H1 (cell line): ENCODE measurements around the gene SPIRE1. TPM values are rescaled to one million over a fixed set of nuclear protein-coding genes. Genes with fewer than 3 reads are reported as not detected.

Source experiments
- CTCF ChIA-PET: fragments of 300-600 bp; sonication (Branson Sonifier 250); formaldehyde crosslinking; loops from one replicate; lab custom pipeline; 2021; ENCODE audit not compliant: partially characterized antibody; lab: Charles Lee
- POLR2A ChIA-PET: fragments of 300-600 bp; sonication (Branson Sonifier 250); formaldehyde crosslinking; loops from one replicate; lab custom pipeline; 2021; ENCODE audit warnings: inconsistent platforms; ENCODE audit not compliant: partially characterized antibody; lab: Charles Lee
- DNase-seq, 2 experiments: peaks; one replicate each; pipeline versions ENCODE4 v3.0.0 to v3.0.0-alpha.2; 2010 to 2022; ENCODE audit warnings: low spot score in 2 of 2, low read depth in 1 of 2, mixed read lengths in 1 of 2
- FAIRE-seq: peaks from 2 replicates; lab custom pipeline; 2011; peaks lifted over from hg19 to GRCh38; lab: Jason Lieb, UNC
- H2AFZ ChIP-seq: 2 replicates; pipeline ENCODE4 v1.8.1; 2012; ENCODE audit warnings: low read length, inconsistent platforms
- H2AK5ac ChIP-seq: 2 replicates; pipeline ENCODE4 v1.6.1; 2013; ENCODE audit warnings: low read depth, low read length
- H2BK120ac ChIP-seq: replicated peaks from 2 replicates; pipeline ENCODE3; 2013; ENCODE audit warnings: low read depth, low read length, inconsistent platforms
- H2BK12ac ChIP-seq: 2 replicates; pipeline ENCODE4 v1.6.1; 2013; ENCODE audit warnings: low read depth, low read length
- H2BK15ac ChIP-seq: 2 replicates; pipeline ENCODE4 v1.6.1; 2013; ENCODE audit warnings: low read length
- H2BK20ac ChIP-seq: 2 replicates; pipeline ENCODE4 v1.6.1; 2013; ENCODE audit warnings: low read length
- H2BK5ac ChIP-seq: 2 replicates; pipeline ENCODE4 v1.6.1; 2013; ENCODE audit warnings: low read depth, low read length
- H3K14ac ChIP-seq: 2 replicates; pipeline ENCODE4 v1.6.1; 2013; ENCODE audit warnings: inconsistent platforms; ENCODE audit not compliant: insufficient read length
- H3K18ac ChIP-seq: 2 replicates; pipeline ENCODE4 v1.6.1; 2013; ENCODE audit warnings: low read length; ENCODE audit errors: extremely low read depth
- H3K23ac ChIP-seq: 2 replicates; pipeline ENCODE4 v1.6.1; 2013; ENCODE audit warnings: inconsistent platforms; ENCODE audit not compliant: insufficient read length
- H3K23me2 ChIP-seq: 2 replicates; pipeline ENCODE4 v1.6.1; 2013; ENCODE audit warnings: low read depth, low read length
- H3K27ac ChIP-seq: 2 replicates; pipeline ENCODE4 v1.6.1; 2011; ENCODE audit warnings: low read depth, low read length, inconsistent platforms
- H3K27me3 ChIP-seq, 4 experiments: replicated peaks in 1 of 4; 1 replicate in 1 of 4; 2 replicates in 3 of 4; pipeline versions ENCODE4 v1.6.1 to v1.8.1; 2011 to 2013; ENCODE audit warnings: low read length in 3 of 4, mild to moderate bottlenecking in 3 of 4, inconsistent platforms in 2 of 4, mixed read lengths in 2 of 4, moderate library complexity in 1 of 4; ENCODE audit not compliant: control insufficient read depth in 3 of 4, insufficient read depth in 3 of 4; ENCODE audit errors: extremely low read depth in 1 of 4
- H3K36me3 ChIP-seq, 4 experiments: 2 replicates each; pipeline versions ENCODE4 v1.6.1 to v1.8.1; 2011 to 2013; ENCODE audit warnings: mild to moderate bottlenecking in 4 of 4, low read length in 3 of 4, moderate library complexity in 2 of 4, control low read depth in 1 of 4, inconsistent platforms in 1 of 4; ENCODE audit not compliant: insufficient read depth in 4 of 4, control insufficient read depth in 2 of 4
- H3K4ac ChIP-seq: replicated peaks from 2 replicates; pipeline ENCODE3; 2013; ENCODE audit warnings: low read length, low read depth, mixed read lengths, inconsistent platforms; ENCODE audit not compliant: insufficient read length
- H3K4me1 ChIP-seq, 4 experiments: replicated peaks in 1 of 4; 1 replicate in 1 of 4; 2 replicates in 3 of 4; pipeline versions ENCODE4 v1.6.1 to v1.8.1; 2011 to 2013; ENCODE audit warnings: low read length in 3 of 4, inconsistent platforms in 2 of 4, mixed read lengths in 1 of 4; ENCODE audit not compliant: insufficient read depth in 4 of 4, control insufficient read depth in 3 of 4
- H3K4me2 ChIP-seq, 2 experiments: 2 replicates each; pipeline versions ENCODE4 v1.6.1 to v1.8.1; 2011 to 2013; ENCODE audit warnings: low read depth in 2 of 2, low read length in 2 of 2, control low read depth in 1 of 2, inconsistent platforms in 1 of 2, mild to moderate bottlenecking in 1 of 2; ENCODE audit not compliant: insufficient read depth in 1 of 2
- H3K4me3 ChIP-seq, 4 experiments: fragments of 200-600, 300-600 bp in 1 of 4; sonication (generic), shearing (Covaris generic), sonication (Bioruptor Twin) in 1 of 4; 2 replicates each; pipeline versions ENCODE4 v1.5.1 to v1.8.1; 2011 to 2016; ENCODE audit warnings: low read length in 4 of 4, low read depth in 3 of 4, control low read depth in 2 of 4, inconsistent platforms in 2 of 4, mild to moderate bottlenecking in 2 of 4, mixed read lengths in 1 of 4, moderate library complexity in 1 of 4; ENCODE audit not compliant: insufficient read depth in 2 of 4; ENCODE audit errors: extremely low read depth in 1 of 4
- H3K56ac ChIP-seq: replicated peaks from 2 replicates; pipeline ENCODE3; 2013; ENCODE audit warnings: low read depth, mild to moderate bottlenecking, mixed read lengths, low read length, inconsistent platforms; ENCODE audit not compliant: insufficient read length
- H3K79me1 ChIP-seq: 2 replicates; pipeline ENCODE4 v1.6.1; 2013; ENCODE audit warnings: low read depth, low read length, control low read depth
- H3K79me2 ChIP-seq, 2 experiments: 2 replicates each; pipeline versions ENCODE4 v1.6.1 to v1.8.1; 2012 to 2013; ENCODE audit warnings: low read length in 2 of 2, mild to moderate bottlenecking in 2 of 2, inconsistent platforms in 1 of 2; ENCODE audit not compliant: insufficient read depth in 2 of 2, control insufficient read depth in 1 of 2
- H3K9ac ChIP-seq, 4 experiments: replicated peaks in 1 of 4; 1 replicate in 1 of 4; 2 replicates in 3 of 4; pipeline versions ENCODE4 v1.6.1 to v1.8.1; 2011 to 2013; ENCODE audit warnings: low read depth in 3 of 4, low read length in 3 of 4, control low read depth in 2 of 4, mild to moderate bottlenecking in 2 of 4, moderate library complexity in 2 of 4, inconsistent platforms in 1 of 4; ENCODE audit errors: extremely low read depth in 1 of 4
- H3K9me3 ChIP-seq, 2 experiments: 2 replicates each; pipeline versions ENCODE4 v1.6.1 to v1.8.1; 2012 to 2013; ENCODE audit warnings: mild to moderate bottlenecking in 2 of 2, moderate library complexity in 2 of 2, control low read depth in 1 of 2, inconsistent platforms in 1 of 2, low read depth in 1 of 2, low read length in 1 of 2, mixed read lengths in 1 of 2; ENCODE audit not compliant: insufficient read depth in 2 of 2
- H4K20me1 ChIP-seq, 2 experiments: replicated peaks in 1 of 2; 2 replicates each; pipeline versions ENCODE3 to v1.8.1; 2011 to 2013; ENCODE audit warnings: inconsistent platforms in 2 of 2, low read length in 2 of 2, mild to moderate bottlenecking in 1 of 2; ENCODE audit not compliant: insufficient read depth in 2 of 2, control insufficient read depth in 1 of 2
- H4K5ac ChIP-seq: 2 replicates; pipeline ENCODE4 v1.6.1; 2013; ENCODE audit warnings: low read length, low read depth, mixed read lengths, inconsistent platforms; ENCODE audit not compliant: insufficient read length
- H4K8ac ChIP-seq: 2 replicates; pipeline ENCODE4 v1.8.0; 2013; ENCODE audit warnings: mild to moderate bottlenecking, moderate library complexity, low read length, inconsistent platforms; ENCODE audit not compliant: insufficient read depth; ENCODE audit errors: extremely low read depth
- H4K91ac ChIP-seq: replicated peaks from 2 replicates; pipeline ENCODE3; 2013; ENCODE audit warnings: low read length, mixed read lengths, inconsistent platforms; ENCODE audit not compliant: insufficient read length
- ATF3 ChIP-seq: IDR thresholded peaks from 2 replicates; pipeline ENCODE4 v1.6.1; 2011; ENCODE audit warnings: low read depth, mild to moderate bottlenecking, low read length; ENCODE audit not compliant: insufficient read depth
- BRCA1 ChIP-seq: IDR thresholded peaks from 2 replicates; pipeline ENCODE4 v1.6.1; 2012; ENCODE audit warnings: low read depth, low read length, improper control_type of control experiment
- CTCF ChIP-seq, 3 experiments: IDR thresholded peaks; 1 replicate in 2 of 3; 2 replicates in 1 of 3; pipeline versions ENCODE4 v1.5.1 to v1.6.1; 2011; ENCODE audit warnings: low read length in 3 of 3, mild to moderate bottlenecking in 3 of 3, inconsistent platforms in 2 of 3, low read depth in 1 of 3, moderate library complexity in 1 of 3; ENCODE audit not compliant: insufficient read depth in 1 of 3; ENCODE audit errors: control extremely low read depth in 1 of 3
- KDM1A ChIP-seq: fragments of 200-600, 300-600 bp; sonication (generic); IDR thresholded peaks from 2 replicates; pipeline ENCODE4 v1.7.1; 2016; ENCODE audit warnings: mild to moderate bottlenecking, low read length, borderline replicate concordance
- MAX ChIP-seq: IDR thresholded peaks from 2 replicates; pipeline ENCODE4 v1.6.1; 2012; ENCODE audit warnings: inconsistent platforms
- PHF8 ChIP-seq: fragments of 200-600 bp; sonication (generic); conservative IDR thresholded peaks from 2 replicates; pipeline ENCODE4 v1.7.1; 2012; ENCODE audit warnings: low read depth, mild to moderate bottlenecking, inconsistent platforms, low read length, moderate library complexity
- POU5F1 ChIP-seq: IDR thresholded peaks from 2 replicates; pipeline ENCODE4 v1.6.1; 2011; ENCODE audit warnings: low read depth, mild to moderate bottlenecking, low read length, moderate library complexity
- SP4 ChIP-seq: IDR thresholded peaks from 2 replicates; pipeline ENCODE4 v1.6.1; 2012; ENCODE audit warnings: low read length, inconsistent platforms
- TCF12 ChIP-seq: IDR thresholded peaks from 2 replicates; pipeline ENCODE4 v1.6.1; 2011; ENCODE audit warnings: low read depth, mild to moderate bottlenecking, low read length
- WGBS, 2 experiments: shearing (Covaris generic) in 1 of 2; methylation state at CpG; one replicate each; pipeline versions ENCODE4 v1.1.6 to v1.1.7; 2013 to 2015; ENCODE audit warnings: low lambda C conversion rate in 2 of 2, mixed read lengths in 2 of 2, inconsistent platforms in 1 of 2, low coverage in 1 of 2, missing lambda C conversion rate in 1 of 2; ENCODE audit not compliant: insufficient replicate concordance in 2 of 2, insufficient coverage in 1 of 2, insufficient read length in 1 of 2; ENCODE audit errors: extremely low coverage in 1 of 2, missing lambda C conversion rate in 1 of 2; 5-methylcytosine and 5-hydroxymethylcytosine counted together
- polyA plus RNA-seq, 7 experiments: library from polyadenylated mRNA; depleted of rRNA in 3 of 7; stranded (reverse) in 5 of 7; unstranded in 2 of 7; fragments of >200 nt in 5 of 7; fragments of 200-250 nt in 2 of 7; gene quantifications; 1 replicate in 5 of 7; 2 replicates in 1 of 7; 4 replicates in 1 of 7; pipeline versions ENCODE4 v1.2.1 to v1.2.3, GENCODE V29; 2011 to 2013; ENCODE audit warnings: missing spikeins in 2 of 7, mixed read lengths in 2 of 7
- total RNA-seq: library from RNA; stranded (reverse); fragmentation: NEBNext Ultra II Directional; extraction: Animal tissue kit (Norgen Biotek cat#: 25700); gene quantifications from 2 replicates; pipeline ENCODE4 v1.2.1, GENCODE V29; 2021

SPIRE1 gene
- total and polyA plus RNA-seq, 2 of the 8 experiments (the other 6 are each of a cell fraction or from before 2014, with no cell fraction given), result 6.0 to 21.5 TPM

GRCh38 chr18:12701161-12701560 is 43.3 kb upstream of the SPIRE1 start:
- Histone ChIP-seq H2BK15ac (no peak overlapping the region), H3K79me2 (peaks cover 26 to 49% of the 10 kb centered on the region in 2 experiments), H3K23me2 (peaks cover 8% of the 10 kb centered on the region; the same call in 1 of the 2 replicates), H3K4me3 (peak overlapping the region; percentile 95 to 97 (median 95); a peak in 7 of 8 replicates), H3K14ac (no peak overlapping the region), H3K79me1 (peaks cover 4% of the 10 kb centered on the region; the same call in 1 of the 2 replicates), H2BK12ac (no peak overlapping the region), H2BK20ac (no peak overlapping the region), H4K91ac (no peak overlapping the region), H3K23ac (no peak overlapping the region), H4K5ac (no peak overlapping the region), H3K27me3 (no peaks in the 10 kb centered on the region), H2BK5ac (no peak overlapping the region), H4K20me1 (no peaks in the 10 kb centered on the region), H3K4me2 (peak overlapping the region; percentile 67 to 95), H2AK5ac (no peak overlapping the region), H2AFZ (no peak overlapping the region), H3K4me1 (peaks cover 0 to 10% (median 2%) of the 10 kb centered on the region in 4 experiments; a peak in 3 of 7 replicates), H3K56ac (no peak overlapping the region), H3K9ac (no peak overlapping the region), H3K4ac (no peak overlapping the region), H3K36me3 (peaks cover 0 to 26% (median 8%) of the 10 kb centered on the region in 4 experiments; a peak in 4 of 8 replicates), H3K27ac (no peak overlapping the region), H3K9me3 (no peaks in the 10 kb centered on the region), H4K8ac (no peak overlapping the region), H3K18ac (no peak overlapping the region), H2BK120ac (no peak overlapping the region)
- FAIRE-seq, result no peak
- POLR2A ChIA-PET, result interaction anchor here (1.0 to 3.9 kb wide), 6 partner anchors 9 to 272 kb away, joined by 3 to 25 read pairs (median 10); no protein-coding TSS in a partner anchor
- DNase-seq, result no peak
- 92% methylated on average over 3 of the region's 3 CpGs; no CpG with 5 or more reads in 1 of the 2 experiments for WGBS, 2 experiments
- CTCF ChIA-PET, result interaction anchor here (1.0 to 1.6 kb wide), 4 partner anchors 9 to 192 kb away, joined by 3 read pairs; no protein-coding TSS in a partner anchor
- TF ChIP-seq TCF12 (no peak), BRCA1 (no peak), CTCF (IDR thresholded peaks at IDR 0.05; ENCODE audit: control extremely low read depth in 1 of 3, insufficient read depth in 1 of 3, low read depth in 1 of 3, low read length in 3 of 3) (no peak), KDM1A (no peak), POU5F1 (no peak), ATF3 (no peak), PHF8 (no peak), SP4 (no peak), MAX (no peak)
